GM12892 (cell line): Measurements from ENCODE around the gene FOXL1.

ENCODE experiments used
- POLR2A ChIP-seq: IDR thresholded peaks from 2 replicates; pipeline ENCODE4 v1.6.1; 2011; ENCODE audit warnings: low read depth, low read length, control low read depth
- POLR2AphosphoS5 ChIP-seq: IDR thresholded peaks from 2 replicates; pipeline ENCODE4 v1.6.1; 2011; ENCODE audit warnings: low read depth, low read length, control low read depth

- TF ChIP-seq POLR2AphosphoS5: no peak
- no peak for TF ChIP-seq POLR2A
Observed at GRCh38 chr16:86621966-86622365, 43.6 kb downstream of the FOXL1 start.
